ENCODE results near the gene IMMP2L.

The IMMP2L gene

GRCh38 chr7:110867771-110868170 lies 694.5 kb downstream of the IMMP2L start:
- DNase-seq (ENCODE audit: low read depth): no peak

- no peak for DNase-seq (ENCODE audit: low read depth)
These were observed 699.0 kb downstream of the IMMP2L start for GRCh38 chr7:110863258-110863657.

- no peak for DNase-seq (ENCODE audit: low read depth)
These were observed 701.1 kb downstream of the IMMP2L start for GRCh38 chr7:110861163-110861562.

- DNase-seq (ENCODE audit: low read depth): no peak
These were observed 705.2 kb downstream of the IMMP2L start for GRCh38 chr7:110857106-110857505.

- DNase-seq (ENCODE audit: low read depth): no peak
These were observed 705.6 kb downstream of the IMMP2L start for GRCh38 chr7:110856704-110857103.

GRCh38 chr7:110854651-110855050 lies 707.6 kb downstream of the IMMP2L start:
- no peak for DNase-seq (ENCODE audit: low read depth)

- DNase-seq (ENCODE audit: low read depth): no peak
These were observed 708.1 kb downstream of the IMMP2L start for GRCh38 chr7:110854166-110854565.

- no peak for DNase-seq (ENCODE audit: low read depth)
These were observed 709.0 kb downstream of the IMMP2L start for GRCh38 chr7:110853263-110853662.

GRCh38 chr7:110852156-110852940 lies 709.9 kb downstream of the IMMP2L start:
- DNase-seq (ENCODE audit: low read depth): no peak

- no peak for DNase-seq (ENCODE audit: low read depth)
These were observed 712.1 kb downstream of the IMMP2L start for GRCh38 chr7:110850224-110850623.

GRCh38 chr7:110842796-110843195 lies 719.5 kb downstream of the IMMP2L start:
- DNase-seq (ENCODE audit: low read depth): no peak

- no peak for DNase-seq (ENCODE audit: low read depth)
These were observed 720.3 kb downstream of the IMMP2L start for GRCh38 chr7:110841840-110842545.

- DNase-seq (ENCODE audit: low read depth): no peak
These were observed 722.4 kb downstream of the IMMP2L start for GRCh38 chr7:110839866-110840265.

- DNase-seq (ENCODE audit: low read depth): no peak
These were observed 726.4 kb downstream of the IMMP2L start for GRCh38 chr7:110835849-110836248.

GRCh38 chr7:110835218-110835617 lies 727.1 kb downstream of the IMMP2L start:
- no peak for DNase-seq (ENCODE audit: low read depth)

GRCh38 chr7:110831419-110831818 lies 730.9 kb downstream of the IMMP2L start:
- no peak for DNase-seq (ENCODE audit: low read depth)

GRCh38 chr7:110830778-110831177 lies 731.5 kb downstream of the IMMP2L start:
- no peak for DNase-seq (ENCODE audit: low read depth)

- DNase-seq (ENCODE audit: low read depth): no peak
These were observed 734.4 kb downstream of the IMMP2L start for GRCh38 chr7:110827936-110828335.

GRCh38 chr7:110827287-110827855 lies 734.9 kb downstream of the IMMP2L start:
- no peak for DNase-seq (ENCODE audit: low read depth)

- no peak for DNase-seq (ENCODE audit: low read depth)
These were observed 748.3 kb downstream of the IMMP2L start for GRCh38 chr7:110813986-110814385.

GRCh38 chr7:110809832-110810231 lies 752.5 kb downstream of the IMMP2L start:
- DNase-seq (ENCODE audit: low read depth): no peak

GRCh38 chr7:110808361-110808760 lies 753.9 kb downstream of the IMMP2L start:
- no peak for DNase-seq (ENCODE audit: low read depth)

GRCh38 chr7:110804501-110804900 lies 757.8 kb downstream of the IMMP2L start:
- no peak for DNase-seq (ENCODE audit: low read depth)
